ENCODE measurements around the gene AIG1.
"Not testable (repeated sequence)": the region's sequence is repeated elsewhere in the genome, so short reads cannot be mapped to it uniquely, and the experiment has no call there.

Gene AIG1

DNA sequence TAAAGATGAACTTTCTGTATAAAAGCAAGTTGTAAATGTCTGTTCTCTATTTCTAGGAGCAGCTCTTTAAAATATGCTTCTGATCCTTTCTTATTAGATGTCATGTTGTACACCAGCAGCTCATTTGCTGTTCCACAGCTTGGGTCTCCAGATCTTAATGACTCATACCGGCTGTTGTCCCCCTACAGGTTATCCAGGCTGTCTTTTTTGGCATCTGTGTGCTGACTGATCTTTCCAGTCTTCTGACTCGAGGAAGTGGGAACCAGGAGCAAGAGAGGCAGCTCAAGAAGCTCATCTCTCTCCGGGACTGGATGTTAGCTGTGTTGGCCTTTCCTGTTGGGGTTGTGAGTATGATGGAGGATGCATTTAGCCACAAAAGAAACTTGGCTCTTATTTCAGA is 76.0 kb downstream of the AIG1 start:
- H3K4me3 ChIP-seq (ENCODE audit: insufficient read depth, low read depth, low read length, poor library complexity, severe bottlenecking) = no peak overlapping the region
- no peak for DNase-seq
- H3K27me3 ChIP-seq (replicated peaks; ENCODE audit: control insufficient read depth, insufficient read depth, low read length, poor library complexity, severe bottlenecking) = no peaks in the 10 kb centered on the region
- no peak overlapping the region for H3K27ac ChIP-seq (ENCODE audit: insufficient read depth, low read length, poor library complexity, severe bottlenecking)
- no peaks in the 10 kb centered on the region for H3K36me3 ChIP-seq (ENCODE audit: control insufficient read depth, insufficient read depth, low read length)
- peaks cover 5% of the 10 kb centered on the region for H3K4me1 ChIP-seq (ENCODE audit: control insufficient read depth, insufficient read depth, low read length, poor library complexity, severe bottlenecking)
- no peaks in the 10 kb centered on the region for H3K9me3 ChIP-seq (ENCODE audit: control insufficient read depth, low read length)

DNA sequence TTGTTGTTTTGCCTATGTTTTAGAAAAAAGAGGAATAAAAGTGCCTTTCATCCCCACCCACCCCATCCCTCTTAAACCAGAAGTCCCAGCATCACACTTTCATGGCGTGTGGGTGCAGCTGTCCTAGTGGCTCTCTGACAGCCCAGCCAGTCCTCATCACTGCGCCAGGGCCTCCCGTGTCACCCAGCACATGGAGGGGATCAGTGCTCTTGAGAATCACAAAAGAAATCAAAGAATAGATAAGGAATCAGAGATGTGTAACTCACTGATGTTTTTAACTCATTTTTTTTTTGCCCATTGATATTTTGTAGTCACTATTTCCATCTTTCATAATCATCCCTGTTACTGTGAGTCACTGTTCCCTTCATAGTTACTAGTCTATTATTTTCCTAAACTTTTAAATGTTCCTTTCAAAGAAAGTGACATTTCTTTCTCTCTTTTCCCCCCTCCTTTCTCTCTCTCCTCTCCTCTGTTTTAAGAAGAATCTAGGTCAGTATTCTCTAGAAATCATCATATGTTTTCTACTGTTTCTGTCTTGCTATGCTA is 78.6 kb downstream of the AIG1 start:
- no peaks in the 10 kb centered on the region for H3K9me3 ChIP-seq (ENCODE audit: control insufficient read depth, low read length)
- peaks cover 5% of the 10 kb centered on the region for H3K4me1 ChIP-seq (ENCODE audit: control insufficient read depth, insufficient read depth, low read length, poor library complexity, severe bottlenecking)
- no peak for DNase-seq
- H3K4me3 ChIP-seq (ENCODE audit: insufficient read depth, low read depth, low read length, poor library complexity, severe bottlenecking) = no peak overlapping the region
- no peak overlapping the region for H3K27ac ChIP-seq (ENCODE audit: insufficient read depth, low read length, poor library complexity, severe bottlenecking)
- H3K27me3 ChIP-seq (replicated peaks; ENCODE audit: control insufficient read depth, insufficient read depth, low read length, poor library complexity, severe bottlenecking) = no peaks in the 10 kb centered on the region
- H3K36me3 ChIP-seq (ENCODE audit: control insufficient read depth, insufficient read depth, low read length) = no peaks in the 10 kb centered on the region

DNA sequence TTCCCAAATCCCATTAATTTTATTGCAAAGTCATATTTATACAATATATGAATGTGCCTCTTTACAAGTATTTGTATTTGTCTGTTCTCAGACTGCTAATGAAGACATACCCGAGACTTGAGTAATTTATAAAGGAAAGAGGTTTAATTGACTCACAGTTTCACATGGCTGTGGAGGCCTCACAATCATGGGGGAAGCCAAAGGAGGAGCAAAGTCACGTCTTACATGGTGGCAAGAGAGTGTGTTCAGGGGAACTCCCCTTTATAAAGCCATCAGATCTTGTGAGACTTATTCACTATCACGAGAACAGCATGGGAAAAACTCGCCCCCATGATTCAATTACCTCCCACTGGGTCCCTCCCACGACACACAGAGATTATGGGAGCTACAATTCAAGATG is 79.2 kb downstream of the AIG1 start:
- DNase-seq; H3K4me3 ChIP-seq (ENCODE audit: insufficient read depth, low read depth, low read length, poor library complexity, severe bottlenecking); H3K9me3 ChIP-seq (ENCODE audit: control insufficient read depth, low read length); H3K4me1 ChIP-seq (ENCODE audit: control insufficient read depth, insufficient read depth, low read length, poor library complexity, severe bottlenecking); H3K27ac ChIP-seq (ENCODE audit: insufficient read depth, low read length, poor library complexity, severe bottlenecking); H3K27me3 ChIP-seq (replicated peaks; ENCODE audit: control insufficient read depth, insufficient read depth, low read length, poor library complexity, severe bottlenecking); H3K36me3 ChIP-seq (ENCODE audit: control insufficient read depth, insufficient read depth, low read length): not testable (repeated sequence)

DNA sequence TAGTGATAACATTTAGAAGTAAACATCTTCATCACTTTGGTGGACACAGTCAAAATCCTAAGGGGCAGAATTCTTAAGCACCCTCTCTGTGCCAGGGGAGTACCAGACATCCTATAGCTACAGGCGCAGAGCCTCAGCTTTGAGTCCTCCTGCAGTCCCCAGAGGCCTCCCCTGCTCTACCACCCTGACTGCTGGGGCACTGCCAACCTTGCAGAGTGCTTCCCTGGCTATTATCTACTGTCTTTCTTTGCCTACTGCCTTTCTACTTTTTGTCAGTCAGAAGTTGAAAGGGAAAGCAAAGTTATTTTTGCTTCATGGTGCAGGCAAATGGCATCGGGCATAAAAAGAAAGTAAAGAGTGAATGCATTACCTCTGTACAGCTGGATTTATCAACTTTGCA is 80.1 kb downstream of the AIG1 start:
- no peaks in the 10 kb centered on the region for H3K27me3 ChIP-seq (replicated peaks; ENCODE audit: control insufficient read depth, insufficient read depth, low read length, poor library complexity, severe bottlenecking)
- no peak overlapping the region for H3K4me3 ChIP-seq (ENCODE audit: insufficient read depth, low read depth, low read length, poor library complexity, severe bottlenecking)
- no peak for DNase-seq
- H3K4me1 ChIP-seq (ENCODE audit: control insufficient read depth, insufficient read depth, low read length, poor library complexity, severe bottlenecking) = peaks cover 5% of the 10 kb centered on the region
- H3K9me3 ChIP-seq (ENCODE audit: control insufficient read depth, low read length) = no peaks in the 10 kb centered on the region
- H3K36me3 ChIP-seq (ENCODE audit: control insufficient read depth, insufficient read depth, low read length) = no peaks in the 10 kb centered on the region
- H3K27ac ChIP-seq (ENCODE audit: insufficient read depth, low read length, poor library complexity, severe bottlenecking) = no peak overlapping the region

DNA sequence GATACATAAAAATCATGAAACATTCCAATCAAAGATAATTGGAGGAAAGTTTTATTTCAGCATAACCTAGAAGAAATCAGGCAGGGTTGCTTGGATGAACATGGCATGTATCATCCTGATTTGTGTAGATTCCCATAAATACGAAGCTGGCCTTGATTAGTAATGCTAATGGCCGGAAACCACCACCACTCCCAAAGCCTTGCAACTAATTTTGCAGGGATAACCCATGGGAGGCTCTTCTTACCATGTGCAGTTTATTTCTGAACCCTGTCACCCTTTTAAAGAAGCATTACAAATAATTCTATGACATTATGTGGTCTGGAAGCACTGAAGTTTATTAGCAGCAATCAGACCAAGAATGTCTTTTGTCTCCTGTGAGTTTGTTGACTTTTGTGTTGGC is 80.8 kb downstream of the AIG1 start:
- DNase-seq = no peak
- Histone ChIP-seq H3K36me3 (ENCODE audit: control insufficient read depth, insufficient read depth, low read length) (no peaks in the 10 kb centered on the region), H3K9me3 (ENCODE audit: control insufficient read depth, low read length) (no peaks in the 10 kb centered on the region), H3K4me3 (ENCODE audit: insufficient read depth, low read depth, low read length, poor library complexity, severe bottlenecking) (no peak overlapping the region), H3K27me3 (replicated peaks; ENCODE audit: control insufficient read depth, insufficient read depth, low read length, poor library complexity, severe bottlenecking) (no peaks in the 10 kb centered on the region), H3K4me1 (ENCODE audit: control insufficient read depth, insufficient read depth, low read length, poor library complexity, severe bottlenecking) (peaks cover 4% of the 10 kb centered on the region), H3K27ac (ENCODE audit: insufficient read depth, low read length, poor library complexity, severe bottlenecking) (no peak overlapping the region)

DNA sequence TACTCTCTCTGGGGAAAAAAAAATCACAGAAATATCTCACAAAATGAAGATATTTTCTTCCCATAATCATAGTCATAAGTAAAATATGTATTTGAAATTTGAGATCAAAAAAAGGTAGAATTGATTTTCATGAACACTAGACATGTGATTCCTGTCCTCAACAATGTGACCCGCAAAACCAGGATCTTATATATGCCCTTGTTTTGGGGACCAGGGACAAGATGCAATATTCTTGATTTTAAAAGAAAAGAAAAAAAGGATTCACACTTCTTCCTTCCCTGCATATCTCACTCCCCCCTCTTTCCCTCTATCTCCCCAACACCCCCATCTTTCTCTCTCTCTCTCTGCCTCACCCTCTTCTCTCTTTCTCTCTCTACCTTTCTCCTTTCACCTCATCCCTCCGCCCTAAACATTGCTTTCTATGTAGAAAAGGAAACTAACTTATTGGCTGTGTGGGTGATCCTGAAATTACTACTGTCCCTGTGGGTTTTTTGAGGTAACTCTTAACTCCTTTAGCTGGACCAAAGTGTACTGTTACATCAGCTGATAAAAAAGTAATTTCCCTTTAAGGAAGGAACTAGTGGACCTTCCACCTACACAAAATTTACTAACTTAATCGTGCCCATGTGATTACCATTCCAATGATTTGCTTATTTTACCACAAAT is 85.6 kb downstream of the AIG1 start:
- Histone ChIP-seq H3K4me3 (ENCODE audit: insufficient read depth, low read depth, low read length, poor library complexity, severe bottlenecking) (no peak overlapping the region), H3K27me3 (replicated peaks; ENCODE audit: control insufficient read depth, insufficient read depth, low read length, poor library complexity, severe bottlenecking) (no peaks in the 10 kb centered on the region), H3K9me3 (ENCODE audit: control insufficient read depth, low read length) (no peaks in the 10 kb centered on the region), H3K36me3 (ENCODE audit: control insufficient read depth, insufficient read depth, low read length) (no peaks in the 10 kb centered on the region), H3K4me1 (ENCODE audit: control insufficient read depth, insufficient read depth, low read length, poor library complexity, severe bottlenecking) (no peaks in the 10 kb centered on the region), H3K27ac (ENCODE audit: insufficient read depth, low read length, poor library complexity, severe bottlenecking) (no peak overlapping the region)
- DNase-seq = no peak

DNA sequence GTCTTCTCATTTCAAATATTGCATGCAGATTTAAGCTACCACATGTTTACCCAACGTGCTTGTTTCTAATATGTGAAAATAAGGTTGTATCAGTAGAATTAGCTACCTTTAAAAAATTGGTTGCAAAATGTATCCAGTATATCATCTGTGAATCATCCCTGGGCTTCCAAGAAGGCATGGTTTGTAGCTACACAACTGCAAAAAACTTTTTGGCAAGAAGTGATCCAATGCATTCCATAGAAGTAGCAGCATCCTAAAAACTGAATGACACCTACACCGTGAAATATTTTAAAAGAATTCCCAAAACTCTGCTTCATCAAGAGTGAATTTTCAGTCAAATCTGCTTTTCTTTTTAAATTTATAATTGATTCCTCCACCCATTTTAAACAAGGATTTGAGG is 89.1 kb downstream of the AIG1 start:
- H3K36me3 ChIP-seq (ENCODE audit: control insufficient read depth, insufficient read depth, low read length) = no peaks in the 10 kb centered on the region
- H3K4me1 ChIP-seq (ENCODE audit: control insufficient read depth, insufficient read depth, low read length, poor library complexity, severe bottlenecking) = no peaks in the 10 kb centered on the region
- no peaks in the 10 kb centered on the region for H3K9me3 ChIP-seq (ENCODE audit: control insufficient read depth, low read length)
- no peak overlapping the region for H3K27ac ChIP-seq (ENCODE audit: insufficient read depth, low read length, poor library complexity, severe bottlenecking)
- H3K27me3 ChIP-seq (replicated peaks; ENCODE audit: control insufficient read depth, insufficient read depth, low read length, poor library complexity, severe bottlenecking) = no peaks in the 10 kb centered on the region
- H3K4me3 ChIP-seq (ENCODE audit: insufficient read depth, low read depth, low read length, poor library complexity, severe bottlenecking) = no peak overlapping the region
- no peak for DNase-seq

DNA sequence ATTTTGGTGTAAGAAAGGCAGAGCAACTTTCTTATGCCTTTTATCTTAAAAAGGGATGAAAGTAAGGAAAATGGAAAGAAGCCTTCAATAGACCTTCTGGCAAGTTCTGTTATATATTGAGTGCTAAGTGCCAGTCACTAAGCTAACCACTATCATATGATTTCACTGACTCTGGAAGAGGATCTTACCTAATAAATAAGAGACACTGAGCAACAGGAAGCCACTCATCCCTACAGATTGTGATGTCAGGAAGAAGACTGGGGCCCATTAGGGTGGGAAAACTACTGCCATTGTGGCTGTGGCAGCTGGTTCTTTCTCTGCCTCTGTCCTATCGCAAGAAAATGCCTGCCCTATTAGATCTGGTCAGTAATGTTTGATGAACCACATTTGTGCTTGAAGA is 89.6 kb downstream of the AIG1 start:
- DNase-seq = no peak
- Histone ChIP-seq H3K36me3 (ENCODE audit: control insufficient read depth, insufficient read depth, low read length) (no peaks in the 10 kb centered on the region), H3K9me3 (ENCODE audit: control insufficient read depth, low read length) (no peaks in the 10 kb centered on the region), H3K27me3 (replicated peaks; ENCODE audit: control insufficient read depth, insufficient read depth, low read length, poor library complexity, severe bottlenecking) (no peaks in the 10 kb centered on the region), H3K27ac (ENCODE audit: insufficient read depth, low read length, poor library complexity, severe bottlenecking) (no peak overlapping the region), H3K4me3 (ENCODE audit: insufficient read depth, low read depth, low read length, poor library complexity, severe bottlenecking) (no peak overlapping the region), H3K4me1 (ENCODE audit: control insufficient read depth, insufficient read depth, low read length, poor library complexity, severe bottlenecking) (no peaks in the 10 kb centered on the region)

DNA sequence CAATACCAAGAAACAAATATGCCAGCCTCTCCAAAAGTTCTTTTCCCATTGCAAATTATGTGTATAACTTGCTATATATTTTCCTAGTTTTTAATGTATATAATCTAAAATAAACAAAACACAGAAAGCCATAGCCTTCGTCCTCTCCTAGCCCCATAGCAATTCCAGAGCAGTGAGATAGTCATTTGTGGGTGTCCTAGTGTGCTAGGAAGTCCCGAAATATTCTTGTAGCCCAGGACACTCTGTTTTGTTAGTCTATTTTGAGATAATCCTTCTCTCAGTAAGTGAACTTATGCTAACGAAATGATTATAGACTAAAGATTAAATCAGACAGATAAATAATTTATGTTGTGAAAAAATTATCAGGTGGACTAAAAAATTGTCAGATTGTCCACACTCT is 90.7 kb downstream of the AIG1 start:
- Histone ChIP-seq H3K27ac (ENCODE audit: insufficient read depth, low read length, poor library complexity, severe bottlenecking) (no peak overlapping the region), H3K4me1 (ENCODE audit: control insufficient read depth, insufficient read depth, low read length, poor library complexity, severe bottlenecking) (no peaks in the 10 kb centered on the region), H3K9me3 (ENCODE audit: control insufficient read depth, low read length) (no peaks in the 10 kb centered on the region), H3K36me3 (ENCODE audit: control insufficient read depth, insufficient read depth, low read length) (no peaks in the 10 kb centered on the region), H3K27me3 (replicated peaks; ENCODE audit: control insufficient read depth, insufficient read depth, low read length, poor library complexity, severe bottlenecking) (no peaks in the 10 kb centered on the region), H3K4me3 (ENCODE audit: insufficient read depth, low read depth, low read length, poor library complexity, severe bottlenecking) (no peak overlapping the region)
- no peak for DNase-seq

DNA sequence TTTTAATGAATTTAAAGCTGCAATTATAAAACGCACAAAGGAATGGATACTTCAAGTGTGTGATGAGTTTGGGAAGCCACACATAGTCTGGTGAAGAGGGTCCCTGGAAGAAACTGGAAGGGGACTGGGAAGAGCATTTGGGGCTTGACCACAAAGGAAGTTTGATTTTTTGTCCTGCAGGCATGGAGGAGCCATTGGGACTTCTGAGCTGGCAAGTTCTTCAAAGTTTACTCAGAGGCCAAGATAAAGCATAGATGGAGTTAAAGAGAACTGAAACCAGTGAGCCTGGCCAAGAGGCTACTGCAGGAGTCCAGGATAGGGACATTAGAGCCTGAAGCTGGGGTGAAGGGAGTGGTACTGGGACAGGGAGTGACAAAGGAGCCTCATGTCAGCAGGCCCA is 95.0 kb downstream of the AIG1 start:
- Histone ChIP-seq H3K27ac (ENCODE audit: insufficient read depth, low read length, poor library complexity, severe bottlenecking) (no peak overlapping the region), H3K4me3 (ENCODE audit: insufficient read depth, low read depth, low read length, poor library complexity, severe bottlenecking) (no peak overlapping the region), H3K36me3 (ENCODE audit: control insufficient read depth, insufficient read depth, low read length) (no peaks in the 10 kb centered on the region), H3K4me1 (ENCODE audit: control insufficient read depth, insufficient read depth, low read length, poor library complexity, severe bottlenecking) (no peaks in the 10 kb centered on the region), H3K27me3 (replicated peaks; ENCODE audit: control insufficient read depth, insufficient read depth, low read length, poor library complexity, severe bottlenecking) (no peaks in the 10 kb centered on the region), H3K9me3 (ENCODE audit: control insufficient read depth, low read length) (no peaks in the 10 kb centered on the region)
- DNase-seq = no peak
